Measurements from ENCODE around the gene AGO4. TPM values are rescaled to one million over a fixed set of nuclear protein-coding genes. Genes with fewer than 3 reads are reported as not detected.
A peak's percentile ranks its signal among the peaks of the same experiment; 100 is the strongest.
"Not testable (repeated sequence)": the region's sequence is repeated elsewhere in the genome, so short reads cannot be mapped to it uniquely, and the experiment has no call there.

AGO4 gene
- total RNA-seq, 2 donors from 2014 or later: 17.6 to 20.5 TPM

- WGBS, 2 experiments (ENCODE audit: insufficient coverage in 1 of 2, insufficient read length in 1 of 2): 90 to 95% methylated on average over 2 to 4 of the region's 5 CpGs
- Histone ChIP-seq H3K27me3 (ENCODE audit: control insufficient read depth, insufficient read depth, low read length, poor library complexity, severe bottlenecking) (no peaks in the 10 kb centered on the region), H3K27ac (ENCODE audit: low read depth, low read length) (no peak overlapping the region), H3K4me1 (ENCODE audit: control insufficient read depth, insufficient read depth, low read length) (no peaks in the 10 kb centered on the region), H3K9ac (ENCODE audit: extremely low read depth, low read length, poor library complexity, severe bottlenecking) (no peak overlapping the region), H3K4me3 (ENCODE audit: low read length) (no peak overlapping the region), H3K36me3 (ENCODE audit: control insufficient read depth, insufficient read depth, low read length) (no peaks in the 10 kb centered on the region), H3K9me3 (ENCODE audit: control insufficient read depth, low read length) (no peaks in the 10 kb centered on the region)
- Mint-ChIP-seq H3K4me3 (no peak overlapping the region), H3K27ac (no peak overlapping the region), H3K36me3 (ENCODE audit: low read depth) (no peaks in the 10 kb centered on the region), H3K27me3 (ENCODE audit: insufficient read depth) (no peaks in the 10 kb centered on the region), H3K4me1 (no peaks in the 10 kb centered on the region), H3K9me3 (no peaks in the 10 kb centered on the region)
- DNase-seq: no peak
- TF ChIP-seq CTCF (conservative IDR thresholded peaks at IDR 0.05): no peak
Measured at GRCh38 chr1:35797380-35797779, 10.4 kb upstream of the AGO4 start.

- H3K27ac Mint-ChIP-seq, DNase-seq: not testable (repeated sequence)
Measured at GRCh38 chr1:35798019-35798418, 9.8 kb upstream of the AGO4 start.

GRCh38 chr1:35800167-35800887 is 7.5 kb upstream of the AGO4 start:
- H3K4me1 Mint-ChIP-seq; H3K9me3 Mint-ChIP-seq; H3K27me3 ChIP-seq (ENCODE audit: control insufficient read depth, insufficient read depth, low read length, poor library complexity, severe bottlenecking); H3K4me3 Mint-ChIP-seq; H3K27ac Mint-ChIP-seq; DNase-seq; H3K36me3 Mint-ChIP-seq (ENCODE audit: low read depth); H3K9me3 ChIP-seq (ENCODE audit: control insufficient read depth, low read length); H3K4me1 ChIP-seq (ENCODE audit: control insufficient read depth, insufficient read depth, low read length); H3K27ac ChIP-seq (ENCODE audit: low read depth, low read length); H3K27me3 Mint-ChIP-seq (ENCODE audit: insufficient read depth); H3K4me3 ChIP-seq (ENCODE audit: low read length); H3K36me3 ChIP-seq (ENCODE audit: control insufficient read depth, insufficient read depth, low read length); H3K9ac ChIP-seq (ENCODE audit: extremely low read depth, low read length, poor library complexity, severe bottlenecking): not testable (repeated sequence)
- 96 to 99% methylated on average over 8 to 11 of the region's 11 CpGs for WGBS, 2 experiments (ENCODE audit: insufficient coverage in 1 of 2, insufficient read length in 1 of 2)

More at GRCh38 chr1:35798019-35798418, 9.8 kb upstream of the AGO4 start:
- not testable (repeated sequence) for H3K4me3 ChIP-seq (ENCODE audit: low read length); H3K9me3 Mint-ChIP-seq; H3K36me3 Mint-ChIP-seq (ENCODE audit: low read depth); H3K27ac ChIP-seq (ENCODE audit: low read depth, low read length); H3K36me3 ChIP-seq (ENCODE audit: control insufficient read depth, insufficient read depth, low read length); H3K27me3 ChIP-seq (ENCODE audit: control insufficient read depth, insufficient read depth, low read length, poor library complexity, severe bottlenecking); H3K4me1 Mint-ChIP-seq; H3K9me3 ChIP-seq (ENCODE audit: control insufficient read depth, low read length); H3K4me1 ChIP-seq (ENCODE audit: control insufficient read depth, insufficient read depth, low read length); H3K4me3 Mint-ChIP-seq; H3K27me3 Mint-ChIP-seq (ENCODE audit: insufficient read depth); H3K9ac ChIP-seq (ENCODE audit: extremely low read depth, low read length, poor library complexity, severe bottlenecking)
- WGBS, 2 experiments (ENCODE audit: insufficient coverage in 1 of 2, insufficient read length in 1 of 2): 82% methylated on average over 2 of the region's 2 CpGs; no CpG with 5 or more reads in 1 of the 2 experiments

GRCh38 chr1:35808450-35809113 is 766 bp downstream of the AGO4 start:
- Mint-ChIP-seq H3K27me3 (ENCODE audit: insufficient read depth) (no peaks in the 10 kb centered on the region), H3K36me3 (ENCODE audit: low read depth) (peaks cover 2% of the 10 kb centered on the region), H3K4me3 (peak overlapping the region; percentile 83), H3K4me1 (peaks cover 16% of the 10 kb centered on the region), H3K9me3 (no peaks in the 10 kb centered on the region), H3K27ac (peak overlapping the region; percentile 81)
- Histone ChIP-seq H3K27me3 (ENCODE audit: control insufficient read depth, insufficient read depth, low read length, poor library complexity, severe bottlenecking) (no peaks in the 10 kb centered on the region), H3K4me3 (ENCODE audit: low read length) (peak overlapping the region; percentile 87), H3K9ac (ENCODE audit: extremely low read depth, low read length, poor library complexity, severe bottlenecking) (peak overlapping the region; percentile 61), H3K27ac (ENCODE audit: low read depth, low read length) (no peak overlapping the region), H3K4me1 (ENCODE audit: control insufficient read depth, insufficient read depth, low read length) (no peaks in the 10 kb centered on the region), H3K36me3 (ENCODE audit: control insufficient read depth, insufficient read depth, low read length) (no peaks in the 10 kb centered on the region), H3K9me3 (ENCODE audit: control insufficient read depth, low read length) (no peaks in the 10 kb centered on the region)
- 0% methylated on average over 14 to 49 of the region's 49 CpGs for WGBS, 2 experiments (ENCODE audit: insufficient coverage in 1 of 2, insufficient read length in 1 of 2)
- DNase-seq: peak; percentile 68
- no peak for TF ChIP-seq CTCF (conservative IDR thresholded peaks at IDR 0.05)
